ENCODE measurements around the gene MEF2D.

Gene MEF2D

DNA sequence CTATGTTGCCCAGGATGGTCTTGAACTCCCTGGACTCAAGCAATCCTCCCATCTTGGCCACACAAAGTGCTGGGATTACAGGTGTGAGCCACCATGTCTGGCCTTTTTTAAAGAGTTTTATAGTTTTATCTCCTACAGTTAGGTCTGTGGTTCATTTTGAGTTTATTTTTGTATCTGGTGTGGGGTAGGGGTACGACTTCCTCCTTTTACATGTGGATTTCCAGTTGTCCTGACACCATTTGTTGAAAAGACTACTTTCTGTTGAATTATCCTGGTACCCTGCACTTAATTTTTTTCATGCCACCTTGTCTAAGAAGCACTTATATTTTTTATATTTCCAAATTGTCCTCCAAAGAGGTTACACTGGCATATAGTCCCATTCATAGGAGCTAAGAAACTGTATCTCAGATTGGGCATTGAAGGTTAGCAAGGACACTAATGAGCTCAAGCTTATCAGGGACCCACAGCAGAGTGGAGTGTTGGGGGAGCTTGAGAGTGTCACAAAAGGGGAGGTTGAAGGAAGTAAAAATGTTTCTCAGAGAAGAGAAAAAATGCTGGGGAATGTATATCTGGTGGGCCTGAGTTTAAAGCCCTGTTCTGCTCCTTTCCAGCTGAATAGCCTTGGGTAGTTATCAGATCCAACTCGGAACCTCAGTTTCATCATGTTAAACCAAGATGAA lies 23.4 kb upstream of the MEF2D start:
- no peak for DNase-seq

DNA sequence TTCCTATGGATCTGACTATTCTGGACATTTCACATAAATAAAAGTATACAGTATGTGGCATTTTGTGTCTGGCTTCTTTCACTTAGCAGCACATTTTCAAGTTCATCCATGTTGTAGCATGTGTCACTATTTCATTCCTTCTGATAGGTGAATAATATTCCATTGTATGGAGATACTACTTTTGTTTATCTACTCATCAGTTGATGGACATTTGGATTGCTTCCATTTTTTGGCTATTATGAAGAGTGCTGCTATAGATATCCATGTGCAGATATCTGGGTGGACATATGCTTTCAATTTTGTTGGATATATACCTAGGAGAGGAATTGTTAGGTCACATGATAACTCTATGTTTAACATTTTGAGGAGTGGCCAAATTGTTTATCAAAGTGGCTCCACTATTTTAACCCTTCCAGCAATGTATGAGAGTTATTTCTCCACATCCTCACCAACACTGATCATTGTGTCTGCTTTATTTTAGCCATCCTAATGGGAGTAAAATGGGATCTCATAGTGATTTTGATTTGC lies 21.9 kb upstream of the MEF2D start:
- DNase-seq = no peak

DNA sequence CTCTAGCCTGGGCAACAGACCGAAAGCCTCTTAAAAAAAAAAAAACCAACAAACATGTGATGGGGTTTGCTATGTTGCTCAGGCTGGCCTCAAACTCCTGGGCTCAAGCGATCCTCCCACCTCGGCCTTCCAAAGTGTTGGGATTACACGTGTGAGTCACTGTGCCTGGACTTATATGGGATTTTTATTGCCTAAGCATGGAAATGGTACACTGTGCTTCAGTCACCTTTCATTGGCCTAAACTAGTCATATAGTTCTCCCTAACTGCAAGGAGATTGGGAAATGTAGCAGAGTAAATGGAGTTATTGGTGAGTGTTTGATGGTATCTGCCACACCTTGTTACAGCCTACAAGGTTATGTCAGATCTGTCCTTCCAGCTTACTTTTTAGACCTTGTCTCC lies 17.2 kb upstream of the MEF2D start:
- DNase-seq = no peak

DNA sequence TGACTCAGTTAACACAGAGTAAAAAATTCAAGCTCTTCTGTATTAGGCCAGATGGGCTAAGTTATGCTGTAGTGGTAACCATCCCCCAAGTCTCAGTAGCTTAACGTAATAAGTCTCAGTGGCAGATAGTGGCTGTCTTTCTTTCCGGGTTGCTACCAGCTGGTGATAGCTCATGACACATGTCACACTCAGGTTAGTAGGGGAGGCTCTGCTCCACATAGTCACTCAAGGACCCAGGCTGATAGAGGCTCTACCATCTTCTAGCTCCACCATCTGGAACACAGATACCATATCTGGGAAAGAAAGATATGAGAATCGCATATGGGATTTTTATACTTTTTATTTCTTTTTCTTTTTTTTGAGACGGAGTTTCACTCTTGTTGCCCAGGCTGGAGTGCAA lies 16.2 kb upstream of the MEF2D start:
- no peak for DNase-seq

DNA sequence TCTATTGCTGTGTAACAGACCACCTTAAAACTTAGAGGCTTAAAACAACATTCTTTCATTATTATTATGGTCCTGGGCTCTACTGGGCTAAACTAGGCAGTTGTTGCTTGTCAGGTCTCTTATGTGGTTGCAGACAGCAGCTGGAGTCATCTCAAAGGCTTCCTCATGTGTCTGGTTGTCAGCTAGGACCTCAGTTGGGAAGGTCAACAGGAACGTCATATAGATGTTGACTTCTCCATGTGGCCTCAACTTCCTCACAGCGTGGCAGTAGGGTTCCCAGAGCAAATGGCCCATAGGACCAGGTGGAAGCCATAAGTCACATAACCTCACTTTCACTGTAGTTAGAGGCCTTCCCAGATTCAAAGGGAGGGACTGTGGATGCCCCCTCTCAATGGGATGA lies 15.4 kb upstream of the MEF2D start:
- DNase-seq = no peak

DNA sequence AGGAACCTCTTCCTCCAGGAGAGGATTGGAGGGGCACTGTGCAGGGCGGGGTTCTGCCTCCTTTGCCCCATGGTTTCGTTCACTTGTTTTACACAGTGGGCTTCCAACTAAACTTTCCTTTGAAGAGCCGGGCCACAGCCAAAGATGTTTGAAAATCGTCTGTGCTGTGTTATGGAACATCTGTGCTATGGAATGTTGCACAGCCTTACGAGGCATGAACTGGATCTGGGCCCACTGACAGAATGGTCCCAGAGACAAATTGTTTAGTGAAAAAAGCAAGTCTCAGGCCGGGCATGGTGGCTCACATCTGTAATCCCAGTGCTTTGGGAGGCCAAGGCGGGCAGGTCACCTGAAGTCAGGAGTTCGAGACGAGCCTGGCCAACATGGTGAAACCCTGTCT lies 12.6 kb upstream of the MEF2D start:
- no peak for DNase-seq

DNA sequence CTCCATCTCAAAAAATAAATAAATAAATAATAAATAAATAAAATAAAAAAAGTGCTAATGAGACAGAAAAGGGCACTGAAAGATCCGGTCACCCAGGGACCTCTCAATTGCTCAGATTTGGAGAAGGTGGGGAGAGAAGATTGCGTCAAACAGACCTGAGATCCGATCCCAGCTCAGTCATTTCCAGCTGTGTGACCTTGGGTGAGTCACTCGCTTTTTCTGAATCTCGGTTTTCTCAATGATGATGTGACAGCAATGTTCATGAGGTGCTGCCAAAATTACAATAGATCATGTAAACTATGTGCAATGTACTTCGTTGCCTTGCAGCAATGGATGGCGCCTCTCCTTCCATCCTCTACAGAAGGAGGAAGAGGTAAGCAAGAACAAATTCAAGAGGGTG lies 11.1 kb upstream of the MEF2D start:
- peak; percentile 46 for DNase-seq

DNA sequence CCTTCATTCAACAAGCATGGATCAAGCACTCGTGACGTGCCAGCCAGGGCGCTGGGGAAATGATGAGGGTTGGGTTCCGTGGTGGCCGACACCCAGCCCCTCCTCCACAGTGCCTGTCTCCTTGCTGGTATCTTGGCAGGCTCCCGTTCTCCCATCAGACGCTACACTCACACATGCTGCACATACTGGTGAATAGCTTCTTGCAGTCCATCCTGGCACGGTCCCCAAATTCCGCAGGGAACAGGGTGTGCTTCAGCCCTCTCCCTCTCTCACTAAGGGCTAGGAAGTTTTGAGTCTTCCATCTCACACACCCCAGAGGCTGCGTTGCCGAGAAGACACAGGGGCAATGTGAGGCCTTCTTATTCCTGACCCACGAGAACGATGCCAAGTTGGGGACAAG lies 10.1 kb upstream of the MEF2D start:
- DNase-seq = peak; percentile 76

DNA sequence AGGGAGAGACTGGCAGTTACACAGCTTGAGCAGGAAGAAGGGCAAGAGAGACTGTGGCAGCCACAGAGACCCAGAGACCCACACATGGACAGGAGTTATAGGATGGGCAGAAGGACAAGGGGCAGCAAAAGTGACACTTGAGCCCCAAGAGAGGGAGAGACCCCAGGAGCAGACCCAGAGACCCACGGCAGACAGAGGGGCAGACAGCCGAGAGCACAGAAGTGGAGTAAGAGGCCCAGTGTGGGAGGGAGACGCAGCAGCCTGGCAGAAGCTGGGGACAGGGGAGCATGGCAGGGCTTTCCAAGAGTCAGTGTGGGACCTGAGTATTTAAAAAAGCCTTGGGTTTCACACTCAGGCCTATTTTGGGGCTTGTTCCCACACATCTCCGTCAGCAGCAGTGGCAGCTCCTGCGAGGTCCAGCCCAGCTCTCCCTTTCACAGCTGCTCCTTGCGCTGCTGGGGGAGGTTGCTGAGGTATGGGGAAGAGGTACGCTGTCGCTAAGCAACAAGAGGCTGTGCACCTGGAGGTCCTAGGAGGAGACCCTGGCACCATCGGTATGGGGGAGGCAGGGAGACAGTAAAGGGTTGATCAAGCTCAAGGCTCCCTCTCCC lies 9.0 kb upstream of the MEF2D start:
- DNase-seq = no peak

DNA sequence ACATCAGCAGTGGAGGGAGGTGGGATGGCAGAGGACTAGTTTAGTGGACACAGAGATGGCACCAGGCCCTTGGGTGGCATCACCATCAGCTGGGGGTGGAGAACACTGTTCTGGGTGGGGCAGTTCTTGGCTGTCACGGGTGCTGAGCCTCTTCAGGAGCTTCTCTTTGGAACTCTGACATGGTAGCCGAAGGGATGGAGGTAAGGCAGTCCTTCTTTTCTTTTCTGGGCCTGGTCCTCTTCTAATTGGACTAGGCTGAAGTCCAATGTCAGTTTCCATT lies 8.3 kb upstream of the MEF2D start:
- no peak for DNase-seq

DNA sequence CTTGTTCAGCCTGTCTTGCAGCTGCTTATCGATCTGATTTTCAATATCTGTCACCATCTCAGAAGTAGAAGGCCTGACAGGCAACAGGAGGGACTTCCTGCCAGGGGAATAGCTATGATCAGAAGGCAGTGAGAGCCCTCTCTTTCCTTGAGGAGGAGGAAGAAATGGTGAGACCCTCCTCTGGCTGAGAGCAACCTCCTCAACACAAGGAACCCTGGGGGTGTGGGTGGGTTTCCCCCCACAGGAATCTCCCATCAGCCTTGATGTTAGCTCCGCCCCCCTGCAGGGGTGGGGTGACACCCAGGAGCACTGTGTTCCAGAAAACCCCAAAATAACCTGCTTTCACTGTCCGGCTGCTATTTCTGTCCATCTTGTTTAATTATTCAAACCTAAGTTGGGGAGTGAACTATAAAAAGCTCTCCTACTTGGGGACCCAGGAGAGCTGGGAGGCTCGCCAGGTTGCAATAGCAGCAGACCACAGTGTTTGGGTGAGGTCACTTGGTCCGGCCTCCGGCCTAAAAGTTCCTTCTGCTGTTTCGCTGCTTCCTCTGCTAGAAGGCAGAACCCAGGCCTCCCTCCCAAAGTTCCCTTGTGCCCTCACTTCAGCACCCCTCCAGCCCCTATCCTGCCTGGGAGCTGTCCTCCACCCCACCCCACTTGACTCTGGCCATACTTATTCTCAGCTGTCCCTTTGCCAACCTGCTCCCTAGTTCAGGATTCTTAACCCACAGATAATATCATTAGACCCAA lies 7.8 kb upstream of the MEF2D start:
- DNase-seq = no peak

DNA sequence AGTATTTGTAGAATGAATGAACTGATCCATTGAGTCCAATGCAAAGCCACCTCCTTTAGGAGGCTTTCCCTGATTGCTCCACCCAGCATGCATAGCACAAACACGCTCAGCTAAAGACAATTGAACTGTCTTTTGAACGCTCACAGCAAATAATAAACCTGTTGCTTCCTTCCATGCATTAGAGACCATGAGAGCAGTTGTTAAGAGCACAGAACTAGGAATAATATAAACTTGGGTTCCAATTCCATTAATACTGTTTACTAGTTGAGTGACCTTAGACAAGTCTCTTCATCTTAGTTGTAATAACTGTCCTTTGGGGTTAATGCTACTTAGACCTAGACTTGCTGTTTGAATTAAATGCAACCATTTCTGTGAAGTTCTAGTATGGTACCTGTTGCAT lies 5.9 kb upstream of the MEF2D start:
- no peak for DNase-seq

DNA sequence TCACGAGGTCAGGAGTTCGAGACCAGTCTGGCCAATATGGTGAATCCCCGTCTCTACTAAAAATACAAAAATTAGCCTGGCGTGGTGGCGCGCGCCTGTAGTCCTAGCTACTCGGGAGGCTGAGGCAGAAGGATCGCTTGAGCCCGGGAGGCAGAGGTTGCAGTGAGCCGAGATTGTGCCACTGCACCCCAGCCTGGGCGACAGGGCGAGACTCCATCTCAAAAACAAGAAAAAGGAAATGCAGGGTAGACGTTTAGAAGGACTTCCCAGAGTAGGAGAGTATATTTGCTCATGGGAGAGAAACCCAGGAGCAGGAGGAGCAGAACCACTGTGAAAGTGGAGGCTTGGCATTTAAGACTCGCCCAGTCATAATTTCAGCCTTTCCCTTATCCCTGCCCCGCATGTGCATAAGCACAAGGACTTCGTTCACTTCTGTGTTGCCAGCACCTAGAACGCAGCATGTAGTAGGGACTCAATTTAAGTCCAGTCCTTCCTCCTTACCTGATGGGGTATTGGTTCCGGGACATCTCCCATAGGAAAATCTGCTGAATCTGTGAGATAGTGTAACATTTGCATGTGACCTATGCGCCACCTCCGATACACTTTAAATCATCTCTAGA lies 5.2 kb upstream of the MEF2D start:
- DNase-seq = no peak

DNA sequence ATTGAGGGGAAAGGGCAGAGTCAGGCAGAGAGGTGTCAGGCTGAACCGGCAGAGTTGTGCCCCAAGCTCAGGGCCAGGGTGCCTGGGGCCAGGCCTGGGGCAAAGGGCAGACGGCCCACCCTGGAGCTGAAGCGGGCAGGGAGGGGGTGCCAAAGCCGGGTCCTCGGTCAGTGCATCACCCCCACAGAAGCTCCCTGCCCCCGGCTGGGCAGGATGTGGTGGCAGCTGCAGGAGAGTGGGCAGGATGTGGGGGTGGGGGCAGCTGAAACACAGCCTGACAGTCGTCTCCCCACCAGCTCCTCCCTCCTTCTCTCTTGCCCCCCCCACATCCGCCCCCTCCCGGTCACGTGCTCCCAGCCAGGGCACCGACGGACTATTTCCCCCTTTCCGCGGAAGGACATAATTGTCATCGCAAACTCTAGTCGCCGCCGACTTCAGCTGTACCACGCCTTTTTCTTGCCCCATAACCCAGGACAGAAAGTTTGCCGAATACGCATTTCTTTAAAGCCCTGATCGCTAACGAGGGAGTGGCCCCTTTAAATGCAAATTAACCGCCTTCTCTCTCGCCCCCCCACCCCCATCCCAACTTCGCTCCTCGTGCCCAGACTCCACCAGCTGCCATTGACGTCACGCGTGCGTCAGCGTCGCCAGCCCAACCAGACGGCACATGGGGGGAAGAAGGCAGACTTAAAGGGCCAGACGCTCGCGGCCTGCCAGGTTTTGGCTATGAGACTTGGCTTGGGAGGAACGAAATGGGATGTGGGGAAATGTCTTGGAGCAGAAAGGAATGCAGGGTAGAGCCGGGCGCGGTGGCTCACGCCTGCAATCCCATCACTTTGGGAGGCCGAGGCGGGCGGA lies 4.5 kb upstream of the MEF2D start:
- peak; percentile 100 for DNase-seq

DNA sequence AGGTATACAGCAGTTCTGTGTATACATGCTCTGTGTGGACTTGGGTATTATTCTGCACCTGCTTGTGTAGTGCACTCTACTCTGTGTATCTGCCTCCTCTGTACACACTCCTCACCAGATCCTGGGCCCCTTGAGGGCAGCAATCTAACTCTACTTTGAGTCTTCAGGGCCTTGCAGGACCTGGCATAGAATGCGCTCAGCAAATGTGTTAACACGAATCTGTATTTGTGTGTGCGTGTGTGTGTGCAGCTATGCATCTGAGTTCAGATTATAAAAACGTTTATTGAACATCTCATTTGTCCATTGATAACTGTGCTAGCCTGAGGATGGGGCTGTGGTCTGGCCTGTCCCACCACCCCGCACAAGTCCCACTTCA lies 3.9 kb upstream of the MEF2D start:
- DNase-seq = peak; percentile 30

DNA sequence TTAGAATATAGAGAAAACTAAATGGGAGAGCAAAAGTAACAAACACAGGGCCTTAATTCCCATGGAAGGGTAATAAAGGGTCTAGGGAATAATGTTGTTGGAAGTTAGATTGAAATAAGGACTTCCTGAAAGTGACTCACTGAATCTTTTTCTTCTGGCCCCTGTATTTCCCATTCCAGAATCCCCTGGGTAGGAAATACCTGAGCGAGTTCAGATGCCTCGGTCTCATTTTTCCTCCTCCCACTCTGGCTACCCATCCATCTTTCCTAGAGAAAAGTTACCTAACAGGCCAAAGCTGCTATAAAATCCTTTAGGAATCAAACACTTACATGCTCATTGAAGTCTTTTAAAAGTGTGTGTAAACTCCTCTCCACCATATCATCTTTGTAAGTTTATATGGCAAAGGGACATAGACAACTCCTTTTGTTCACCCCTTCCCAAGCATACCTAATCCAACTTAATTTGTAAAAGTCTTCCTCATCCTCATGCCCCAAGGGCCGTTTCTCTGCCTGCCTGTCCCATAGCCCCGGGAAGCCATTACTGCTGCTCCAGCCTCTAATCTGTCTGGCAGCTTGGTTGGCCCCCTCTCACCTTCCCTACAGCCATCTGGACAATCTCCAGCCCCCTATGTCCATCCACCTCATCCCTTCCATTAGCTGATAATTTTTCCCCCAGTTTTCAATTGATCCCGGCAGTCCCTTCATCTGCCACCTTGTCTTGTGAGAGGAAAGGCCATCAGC lies 3.3 kb upstream of the MEF2D start:
- DNase-seq = peak; percentile 26

DNA sequence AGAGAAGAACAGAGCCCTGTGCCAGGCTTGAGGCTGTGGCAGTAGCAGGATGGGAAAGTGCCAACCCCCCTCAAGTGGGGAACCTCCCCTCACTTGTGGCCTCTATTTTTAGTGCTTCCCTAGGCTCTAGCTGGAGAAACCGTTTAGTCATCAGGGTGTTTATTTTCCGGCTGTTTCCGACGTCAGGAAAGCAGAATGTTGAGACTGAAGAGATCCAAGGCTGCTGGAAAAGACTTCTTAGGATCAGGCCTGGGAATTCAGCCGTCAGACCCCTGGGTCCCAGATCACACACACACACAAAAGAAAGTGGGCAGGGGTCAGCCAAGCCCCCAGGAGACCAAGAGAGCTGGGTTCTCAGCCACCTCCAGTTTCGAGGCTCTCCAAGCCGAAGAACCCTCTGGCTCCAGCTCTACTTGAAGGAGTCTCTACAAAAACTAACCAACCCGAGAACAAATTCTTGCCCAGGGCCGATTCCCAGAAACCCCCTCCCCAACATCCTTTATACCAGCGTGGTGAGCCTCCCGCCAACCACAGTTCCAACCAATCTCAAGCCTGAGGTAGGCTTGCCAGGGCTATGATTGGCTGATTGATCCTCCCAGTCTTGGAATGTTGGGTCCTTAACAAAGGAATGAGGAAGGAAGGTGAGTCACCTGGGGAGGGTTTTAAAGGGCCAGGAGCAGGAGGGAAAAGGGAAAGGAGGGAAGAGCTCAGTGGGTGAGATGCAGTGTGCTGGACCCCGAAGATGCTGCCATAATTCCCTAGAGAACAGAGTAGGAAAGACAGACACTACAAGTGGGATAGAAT lies 2.5 kb upstream of the MEF2D start:
- DNase-seq = peak; percentile 96

DNA sequence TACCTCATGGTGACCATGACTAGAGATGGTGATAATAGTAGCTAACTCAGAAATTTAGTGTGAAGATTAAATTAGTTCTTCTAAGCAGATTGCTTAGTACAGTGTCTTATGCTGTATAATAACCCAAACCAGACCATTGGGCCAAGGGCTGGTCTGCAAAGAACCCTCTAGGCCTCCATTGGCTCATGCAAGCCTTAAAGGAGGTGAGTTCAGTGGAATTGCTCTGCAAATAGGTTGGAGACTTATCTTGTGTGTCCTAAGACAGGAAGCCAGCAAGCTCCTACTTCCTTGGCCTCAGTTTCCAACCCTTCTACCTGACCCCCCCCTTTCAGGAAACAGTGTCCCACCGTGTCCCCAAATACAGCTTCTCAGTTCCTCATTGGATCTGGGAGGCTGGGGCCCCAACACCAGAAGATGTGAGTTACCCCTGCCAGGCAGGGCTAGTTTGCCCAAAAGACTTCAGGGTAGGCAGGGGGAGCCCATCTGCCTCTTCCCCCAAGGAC lies 1.9 kb upstream of the MEF2D start:
- no peak for DNase-seq

DNA sequence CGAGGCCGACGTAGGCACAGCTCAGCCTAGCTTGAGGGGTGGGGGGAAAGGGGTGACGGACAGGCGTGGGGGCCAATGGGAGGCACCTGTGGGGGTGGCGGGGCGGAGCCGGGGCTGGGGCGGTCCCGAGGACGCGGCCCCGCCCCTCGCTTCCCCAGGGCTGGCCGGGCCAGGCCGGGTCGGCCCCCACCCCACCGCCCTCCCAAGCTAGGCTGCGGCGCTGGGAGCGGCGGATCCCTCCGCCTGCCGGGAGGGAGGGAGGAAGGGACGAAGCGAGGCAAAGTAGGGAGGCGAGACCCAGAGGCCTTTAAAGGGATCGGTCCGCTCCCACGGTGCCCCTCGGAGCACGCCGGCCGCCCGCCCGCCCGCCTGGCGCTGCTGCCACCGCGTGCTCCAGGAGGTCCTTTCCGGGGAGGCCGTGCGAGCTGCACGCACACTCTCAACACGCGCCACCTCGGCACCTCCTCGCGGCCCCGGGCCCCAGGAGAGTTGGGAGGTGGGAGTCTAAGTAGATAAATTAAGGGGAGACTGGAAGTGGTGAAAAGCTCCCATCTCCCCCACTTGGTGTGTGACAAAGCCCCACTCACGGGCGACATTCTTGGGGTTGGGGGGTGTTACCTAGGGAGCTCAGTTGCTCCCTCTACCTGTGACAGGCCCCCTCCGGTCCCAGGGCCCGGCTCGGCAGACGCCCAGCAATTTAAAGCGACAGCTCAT lies 375 bp upstream of the MEF2D start:
- peak; percentile 98 for DNase-seq

DNA sequence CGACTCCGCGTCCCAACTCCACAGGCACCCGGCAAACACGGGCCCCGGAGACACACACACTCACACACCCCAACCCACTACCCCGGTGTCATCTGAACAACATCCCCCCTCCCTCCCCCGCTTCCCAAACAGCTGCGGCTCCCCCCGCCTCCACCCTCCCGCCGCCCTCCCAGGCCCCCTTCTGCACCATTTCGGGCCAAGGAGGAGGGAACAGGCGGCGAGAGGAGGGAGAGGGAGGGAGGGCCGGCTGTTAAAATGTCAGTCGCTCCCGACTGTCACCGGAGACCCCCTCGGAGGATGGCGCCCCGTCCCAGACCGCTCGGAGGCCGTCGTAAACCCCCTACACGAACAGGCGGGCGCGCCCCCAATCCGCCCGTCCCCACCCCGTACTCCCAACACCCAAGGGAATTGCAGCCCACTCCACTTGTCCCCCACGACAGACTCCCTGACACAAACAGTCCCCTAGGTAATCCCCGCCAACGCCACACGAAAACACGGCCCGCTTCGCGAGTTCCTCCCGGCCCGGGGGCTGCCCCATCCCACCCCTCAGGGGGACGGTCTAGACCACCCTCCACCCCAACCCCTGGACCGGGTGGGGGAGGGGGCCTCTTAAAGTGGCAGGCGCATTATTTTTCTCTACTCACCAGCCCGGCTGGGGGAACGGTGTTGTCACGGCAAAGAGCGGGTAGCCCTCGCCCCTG lies 583 bp downstream of the MEF2D start:
- DNase-seq = peak; percentile 26

Data from fibroblast of skin of right quadriceps (primary cell).